HG02852 (cell line): ENCODE data around the gene CNN2.

Source experiments
- ATAC-seq: cut with Tn5 transposase; IDR thresholded peaks from one replicate; pipeline ENCODE4 v1.9.1; 2021; ENCODE audit warnings: mild to moderate bottlenecking, moderate library complexity; ENCODE audit not compliant: unreplicated experiment

The CNN2 gene

DNA sequence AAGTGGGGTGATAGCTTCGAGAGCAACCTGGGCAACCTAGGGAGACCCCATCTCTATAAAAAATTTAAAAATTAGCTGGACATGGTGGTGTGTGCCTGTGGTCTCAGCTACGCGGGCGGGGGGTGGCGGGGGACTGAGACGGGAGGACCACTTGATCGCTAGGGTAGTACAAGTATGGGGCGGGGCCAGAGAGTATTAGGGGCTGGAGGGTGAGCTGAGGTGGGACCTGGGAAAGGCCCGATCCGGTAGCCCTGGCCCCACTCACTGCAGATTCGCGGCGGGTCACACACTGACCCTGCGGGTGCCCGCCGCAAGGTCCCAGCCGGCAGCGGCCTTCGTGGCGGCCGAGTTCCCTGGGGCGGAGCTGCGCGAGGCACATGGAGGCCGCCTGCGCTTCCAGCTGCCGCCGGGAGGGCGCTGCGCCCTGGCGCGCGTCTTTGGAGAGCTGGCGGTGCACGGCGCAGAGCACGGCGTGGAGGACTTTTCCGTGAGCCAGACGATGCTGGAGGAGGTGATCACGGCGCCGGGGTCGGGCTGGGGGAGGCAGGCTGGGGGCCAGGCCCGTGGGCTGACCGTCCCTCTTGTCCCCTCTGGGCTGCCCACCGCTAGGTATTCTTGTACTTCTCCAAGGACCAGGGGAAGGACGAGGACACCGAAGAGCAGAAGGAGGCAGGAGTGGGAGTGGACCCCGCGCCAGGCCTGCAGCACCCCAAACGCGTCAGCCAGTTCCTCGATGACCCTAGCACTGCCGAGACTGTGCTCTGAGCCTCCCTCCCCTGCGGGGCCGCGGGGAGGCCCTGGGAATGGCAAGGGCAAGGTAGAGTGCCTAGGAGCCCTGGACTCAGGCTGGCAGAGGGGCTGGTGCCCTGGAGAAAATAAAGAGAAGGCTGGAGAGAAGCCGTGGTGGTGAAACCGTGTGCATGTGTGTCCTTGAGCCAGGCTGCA is 38.5 kb downstream of the CNN2 start:
- no peak for ATAC-seq

GRCh38 chr19:1065606-1066109 is 39.2 kb downstream of the CNN2 start:
- no peak for ATAC-seq

DNA sequence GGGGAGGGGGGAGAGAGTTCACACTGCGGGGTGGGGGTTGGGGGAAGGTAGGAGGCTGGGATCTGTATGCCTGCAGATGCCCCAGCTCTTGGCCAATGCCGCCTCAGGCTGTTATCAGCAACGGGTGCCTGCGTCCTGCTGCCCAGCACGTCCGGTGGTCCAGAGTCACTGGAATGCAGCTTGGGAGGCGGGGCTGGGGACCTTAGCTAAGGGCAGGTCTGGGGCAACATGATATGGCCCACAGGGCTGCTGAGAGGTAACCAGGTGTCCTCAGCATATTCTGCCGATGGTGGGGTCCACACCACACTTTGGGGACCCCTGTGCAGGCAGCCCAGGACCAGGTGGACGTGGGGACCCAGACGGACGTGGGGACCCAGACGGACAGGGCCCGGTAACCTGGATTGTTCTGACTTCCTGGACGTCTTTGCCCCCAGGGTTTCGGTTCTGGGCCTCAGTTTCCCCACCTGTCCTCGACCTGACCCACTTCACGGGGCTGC is 39.9 kb downstream of the CNN2 start:
- no peak for ATAC-seq

DNA sequence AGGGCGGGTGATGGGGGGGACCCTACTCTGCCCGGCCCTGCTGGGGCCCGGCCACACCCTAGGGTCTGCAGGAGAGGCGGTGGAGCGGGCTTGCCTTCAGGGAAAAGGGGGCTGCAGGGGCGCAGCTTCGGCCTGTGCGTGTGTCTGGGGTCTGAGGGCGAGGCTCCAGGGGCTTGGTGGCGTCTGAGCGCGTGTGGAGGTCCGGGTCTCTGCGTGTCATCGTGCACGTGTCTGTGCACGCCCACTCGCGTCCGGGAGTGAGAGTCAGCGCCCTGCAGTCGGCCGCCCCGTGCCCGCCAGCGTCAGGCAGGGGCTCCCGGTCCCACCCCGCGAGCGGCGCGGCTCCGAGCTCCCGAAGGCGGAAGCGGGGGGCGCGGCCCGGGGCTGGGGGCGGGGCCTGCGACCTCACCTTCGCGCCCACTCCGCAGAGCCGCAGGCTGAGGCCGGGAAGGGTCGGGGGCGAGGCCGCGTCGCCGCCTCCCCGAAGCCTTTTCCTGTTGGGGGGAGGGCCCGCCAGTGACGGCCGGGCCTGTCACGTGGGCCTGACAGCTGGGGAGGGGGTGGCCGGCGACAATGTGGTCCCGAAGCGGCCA is 40.4 kb downstream of the CNN2 start, which contains the start of gene ARHGAP45:
ARHGAP45 (plus strand) TSS at position 420 of the 593 bp plus-strand sequence. CDS start 239 bp downstream, outside the sequence.
- no peak for ATAC-seq

DNA sequence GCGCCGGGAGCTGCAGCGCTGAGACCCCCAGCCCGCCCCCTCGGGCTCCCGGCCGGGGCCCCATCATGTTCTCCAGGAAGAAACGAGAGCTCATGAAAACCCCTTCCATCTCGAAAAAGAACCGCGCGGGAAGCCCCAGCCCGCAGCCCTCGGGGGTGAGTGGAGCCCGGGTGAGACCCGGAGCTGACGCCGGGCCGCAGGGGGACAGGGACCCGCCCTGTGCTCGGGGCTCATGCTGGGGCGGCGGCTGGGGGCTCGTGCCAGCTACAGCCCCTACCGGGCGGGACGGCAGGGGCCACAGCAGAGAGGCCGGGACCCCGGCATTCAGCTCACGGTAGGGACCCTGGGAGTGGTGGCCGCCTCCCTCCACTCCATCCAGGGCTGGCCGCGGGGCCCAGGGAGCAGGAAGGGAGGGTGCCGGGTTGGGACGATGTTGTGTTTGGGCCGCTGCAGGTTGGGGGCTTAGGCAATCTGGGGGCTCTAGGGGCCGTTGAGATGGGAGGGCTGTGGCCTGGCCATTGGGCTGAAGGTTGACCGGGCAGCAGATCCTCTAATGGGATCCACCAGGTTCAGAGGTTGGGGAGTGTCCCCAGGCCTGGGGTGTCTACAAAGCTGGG is 41.0 kb downstream of the CNN2 start:
- ATAC-seq: no peak

DNA sequence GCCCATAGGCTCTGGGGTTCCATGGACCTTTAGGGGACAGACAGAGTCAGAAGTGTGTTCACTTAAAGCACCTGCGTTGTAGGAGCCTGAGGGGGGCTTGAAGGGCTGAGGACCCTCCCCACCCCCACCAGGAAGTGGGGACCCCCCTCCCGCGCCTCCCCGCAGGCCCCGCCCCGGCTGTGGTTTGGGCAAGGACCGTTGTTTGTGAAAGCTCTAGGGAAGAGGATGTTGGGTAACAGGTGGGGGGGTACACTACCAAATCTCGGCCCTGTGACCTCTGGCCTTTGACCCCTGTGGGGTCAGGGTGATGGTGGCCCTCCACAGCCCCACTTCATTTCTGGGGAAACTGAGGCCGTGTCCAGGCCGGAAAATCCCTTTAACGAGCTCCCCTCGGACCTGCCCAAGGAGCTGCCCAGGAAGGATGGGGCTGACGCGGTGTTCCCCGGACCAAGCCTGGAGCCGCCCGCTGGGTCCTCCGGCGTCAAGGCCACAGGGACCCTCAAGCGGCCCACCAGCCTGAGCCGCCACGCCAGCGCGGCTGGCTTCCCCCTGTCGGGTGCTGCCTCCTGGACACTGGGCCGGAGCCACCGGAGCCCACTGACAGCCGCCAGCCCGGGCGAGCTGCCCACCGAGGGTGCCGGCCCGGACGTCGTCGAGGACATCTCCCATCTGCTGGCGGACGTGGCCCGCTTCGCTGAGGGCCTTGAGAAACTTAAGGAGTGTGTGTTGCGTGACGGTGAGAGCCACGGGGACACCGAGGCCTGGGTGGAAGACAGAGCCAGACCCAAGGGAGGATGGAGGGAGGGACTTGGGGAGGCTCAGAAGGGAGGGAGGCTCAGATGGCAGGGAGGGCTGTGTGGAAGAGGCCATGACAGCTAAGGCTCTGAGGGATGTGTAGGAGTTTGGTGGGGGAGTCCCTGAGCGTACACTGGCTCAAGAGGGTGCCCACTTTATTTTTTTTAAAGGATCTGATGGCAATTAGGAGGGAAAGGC is 41.9 kb downstream of the CNN2 start:
- no peak for ATAC-seq

DNA sequence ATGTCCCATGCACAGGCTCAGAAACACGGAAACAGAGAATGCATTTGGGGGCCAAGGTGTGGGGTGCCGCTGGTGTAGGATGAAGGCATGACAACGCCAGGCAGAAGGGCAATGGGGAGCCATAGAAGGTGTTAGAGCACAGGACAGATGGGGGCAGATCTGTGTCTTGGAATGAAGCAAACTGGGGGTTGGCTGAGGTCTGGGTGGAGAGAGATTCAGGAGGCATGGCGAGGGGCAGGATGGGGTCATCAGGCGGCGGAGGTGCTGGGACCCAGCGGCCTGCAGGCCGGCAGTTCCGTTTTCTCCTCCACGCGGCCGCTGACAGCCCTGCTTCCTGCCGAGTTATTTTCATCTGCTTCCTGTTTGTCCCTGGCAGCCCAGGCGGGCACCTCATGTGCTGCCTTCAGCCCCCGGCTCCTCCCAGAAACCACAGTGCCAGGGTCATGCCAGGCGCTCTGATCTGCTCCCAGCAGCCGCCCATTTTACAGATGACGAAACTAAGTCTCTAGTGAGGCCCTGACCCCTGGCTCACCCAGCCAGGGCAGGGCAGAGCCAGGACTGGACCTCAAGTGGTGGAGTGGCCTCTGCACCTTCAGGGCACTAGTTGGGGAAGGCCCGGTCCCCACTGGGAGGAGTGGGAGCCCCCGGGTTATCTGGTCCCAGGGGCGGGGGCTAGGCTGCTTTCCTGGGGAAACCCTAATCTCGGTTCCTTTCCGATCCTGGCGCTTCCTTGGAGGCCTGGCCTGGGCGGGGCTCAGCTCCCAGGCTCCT is 42.8 kb downstream of the CNN2 start:
- ATAC-seq: no peak

DNA sequence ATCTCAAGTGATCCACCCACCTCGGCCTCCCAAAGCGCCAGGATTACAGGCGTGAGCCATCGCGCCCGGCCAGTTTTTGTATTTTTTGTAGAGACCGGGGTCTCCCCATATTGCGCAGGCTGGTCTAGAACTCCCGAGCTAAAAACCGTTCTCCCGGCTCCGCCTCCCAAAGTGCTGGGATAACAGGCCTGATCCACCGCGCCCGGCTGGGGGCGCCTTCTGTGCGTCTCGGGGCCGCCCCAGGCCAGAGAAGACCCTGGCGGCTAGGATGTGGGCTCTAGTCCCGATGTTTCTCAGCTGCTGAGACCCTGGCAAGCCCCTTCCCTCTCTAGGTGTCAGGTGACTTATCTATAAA is 44.1 kb downstream of the CNN2 start:
- ATAC-seq: no peak

- no peak for ATAC-seq
Measured at GRCh38 chr19:1070931-1071791, 44.8 kb downstream of the CNN2 start.

GRCh38 chr19:1072371-1073015 is 46.1 kb downstream of the CNN2 start:
- no peak for ATAC-seq

GRCh38 chr19:1073063-1073955 is 46.9 kb downstream of the CNN2 start:
- no peak for ATAC-seq

DNA sequence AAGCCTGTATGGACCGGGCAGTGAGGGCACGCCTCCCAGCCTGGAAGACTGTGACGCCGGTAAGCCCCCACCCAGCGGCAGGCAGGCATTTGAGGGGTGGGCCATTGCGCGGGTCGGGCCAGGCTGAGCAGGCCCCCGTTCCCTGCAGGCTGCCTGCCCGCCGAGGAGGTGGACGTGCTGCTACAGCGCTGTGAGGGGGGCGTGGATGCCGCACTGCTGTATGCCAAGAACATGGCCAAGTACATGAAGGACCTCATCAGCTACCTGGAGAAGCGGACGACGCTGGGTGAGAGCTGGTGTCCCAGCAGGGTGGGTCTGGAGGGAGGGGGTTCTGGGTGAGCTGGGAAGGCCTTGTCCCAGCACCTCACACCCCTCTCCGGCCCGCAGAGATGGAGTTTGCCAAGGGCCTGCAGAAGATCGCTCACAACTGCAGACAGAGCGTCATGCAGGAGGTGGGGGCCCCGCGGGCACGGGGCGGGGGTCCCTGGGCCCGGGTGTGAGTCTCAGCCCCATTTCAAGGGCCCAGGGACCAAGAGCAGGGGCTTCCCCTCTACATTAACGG is 47.6 kb downstream of the CNN2 start:
- no peak for ATAC-seq

DNA sequence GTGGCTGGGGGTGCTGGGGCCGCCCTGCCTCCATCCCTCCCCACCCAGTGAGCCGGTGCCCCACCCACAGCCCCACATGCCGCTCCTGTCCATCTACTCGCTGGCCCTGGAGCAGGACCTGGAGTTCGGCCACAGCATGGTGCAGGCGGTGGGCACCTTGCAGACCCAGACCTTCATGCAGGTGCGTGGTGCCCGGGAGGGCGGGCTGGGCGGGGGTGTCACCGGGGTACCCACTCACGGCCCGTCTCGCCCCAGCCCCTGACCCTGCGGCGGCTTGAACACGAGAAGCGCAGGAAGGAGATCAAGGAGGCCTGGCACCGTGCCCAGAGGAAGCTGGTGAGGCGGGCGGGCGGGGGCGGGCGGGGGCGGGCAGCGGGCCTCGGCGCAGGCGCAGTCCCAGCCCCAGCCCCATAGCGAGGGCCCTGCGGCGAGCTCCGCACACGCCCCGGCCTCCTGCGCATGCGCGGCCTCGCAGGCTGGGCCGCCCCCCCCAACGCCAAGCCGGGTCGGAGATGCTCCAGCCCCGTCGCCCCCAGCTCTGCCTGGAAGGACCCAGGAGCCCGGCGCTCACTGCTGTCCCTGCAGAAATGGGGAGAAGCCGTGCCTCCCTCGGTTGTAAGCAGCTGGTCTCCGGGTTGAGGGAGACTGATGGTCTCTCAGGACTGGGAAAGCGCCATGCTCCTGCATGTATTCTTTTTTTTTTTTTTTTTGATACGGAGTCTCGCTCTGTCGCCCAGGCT is 48.3 kb downstream of the CNN2 start:
- ATAC-seq: peak; percentile 35

- no peak for ATAC-seq
Measured at GRCh38 chr19:1076046-1076386, 49.6 kb downstream of the CNN2 start.

GRCh38 chr19:1076951-1077350 is 50.5 kb downstream of the CNN2 start:
- ATAC-seq: peak; percentile 61

GRCh38 chr19:1079566-1080111 is 53.2 kb downstream of the CNN2 start:
- no peak for ATAC-seq
